GM12872 (cell line): ENCODE data around the gene PLXND1.

Experiments
- CTCF ChIP-seq: IDR thresholded peaks from 3 replicates; pipeline ENCODE4 v1.5.1; 2011; ENCODE audit warnings: low read depth, mild to moderate bottlenecking, low read length, moderate library complexity; ENCODE audit not compliant: insufficient read depth

The PLXND1 gene

GRCh38 chr3:129606636-129607390 is at the start of gene PLXND1:
TSS of gene PLXND1 (minus strand) at chr3:129606676. CDS start at chr3:129606639, 37 bp downstream.
- no peak for TF ChIP-seq CTCF

- no peak for TF ChIP-seq CTCF
Observed at GRCh38 chr3:129655291-129655700, 48.8 kb upstream of the PLXND1 start.

- no peak for TF ChIP-seq CTCF
Observed at GRCh38 chr3:129654131-129654530, 47.7 kb upstream of the PLXND1 start.

GRCh38 chr3:129653019-129653418 is 46.5 kb upstream of the PLXND1 start:
- TF ChIP-seq CTCF: no peak

GRCh38 chr3:129651435-129652202 is 45.1 kb upstream of the PLXND1 start:
- no peak for TF ChIP-seq CTCF

GRCh38 chr3:129650256-129650872 is 43.9 kb upstream of the PLXND1 start:
- TF ChIP-seq CTCF: peak; percentile 72

- TF ChIP-seq CTCF: no peak
Observed at GRCh38 chr3:129648391-129648790, 41.9 kb upstream of the PLXND1 start.
